Activated CD8-positive, alpha-beta T cell treated with anti-CD3 and anti-CD28 coated beads for 36 hours (primary cell): ENCODE measurements around the gene CDC37. TPM values are rescaled to one million over a fixed set of nuclear protein-coding genes. Genes with fewer than 3 reads are reported as not detected.

Experiments
- ATAC-seq: fragments of 200-7000 bp; cut with Tn5 transposase; one replicate; pipeline ENCODE4 v1.10.0; 2021; ENCODE audit warnings: mild to moderate bottlenecking, moderate library complexity
- CTCF ChIA-PET: fragments of 350-600 bp; sonication (Branson Sonifier 250); formaldehyde crosslinking; loops from one replicate; lab custom pipeline; 2021; ENCODE audit warnings: antibody characterized with exemption; lab: Charles Lee
- POLR2A ChIA-PET: fragments of 350-600 bp; sonication (Branson Sonifier 250); formaldehyde crosslinking; loops from one replicate; lab custom pipeline; 2021; ENCODE audit warnings: antibody characterized with exemption; lab: Charles Lee
- DNase-seq: peaks from one replicate; pipeline ENCODE4 v3.0.0-alpha.2; 2020
- H3K27ac Mint-ChIP-seq: one replicate; pipeline ENCODE4 v1.8.0; 2021; ENCODE audit warnings: mild to moderate bottlenecking, mixed read lengths
- H3K27me3 Mint-ChIP-seq: one replicate; pipeline ENCODE4 v1.8.0; 2021; ENCODE audit warnings: mixed read lengths
- H3K36me3 Mint-ChIP-seq: one replicate; pipeline ENCODE4 v1.8.0; 2021; ENCODE audit warnings: low read depth, mixed read lengths
- H3K4me1 Mint-ChIP-seq: one replicate; pipeline ENCODE4 v1.8.0; 2021; ENCODE audit warnings: low read depth, mixed read lengths
- H3K4me3 Mint-ChIP-seq: one replicate; pipeline ENCODE4 v1.8.0; 2021; ENCODE audit warnings: mild to moderate bottlenecking, moderate library complexity, mixed read lengths
- H3K9me3 Mint-ChIP-seq: one replicate; pipeline ENCODE4 v1.8.0; 2021; ENCODE audit warnings: mixed read lengths
- CTCF ChIP-seq: fragments of 200-600 bp; IDR thresholded peaks from one replicate; pipeline ENCODE4 v1.8.0; 2022; ENCODE audit warnings: antibody characterized with exemption, mild to moderate bottlenecking
- intact Hi-C: fragments of 100-400 bp; cut with micrococcal nuclease; formaldehyde crosslinking; loops from one replicate; pipeline ENCODE4 v1.10.0; 2022
- total RNA-seq, 2 experiments: library from RNA; stranded (reverse); gene quantifications; one replicate each; pipeline ENCODE4 v1.2.3, GENCODE V29; 2021

Gene CDC37
- total RNA-seq, 2 experiments from 2014 or later: 236 to 238 TPM

- Mint-ChIP-seq H3K36me3 (peaks cover 32% of the 10 kb centered on the region), H3K4me1 (peaks cover 6% of the 10 kb centered on the region), H3K27me3 (no peaks in the 10 kb centered on the region), H3K4me3 (no peak overlapping the region), H3K9me3 (no peaks in the 10 kb centered on the region), H3K27ac (no peak overlapping the region)
- DNase-seq (no peak), ATAC-seq (no peak)
- POLR2A ChIA-PET: no interaction called here
- no peak for TF ChIP-seq CTCF
- intact Hi-C loops: no loop called here
- CTCF ChIA-PET: no interaction called here
Observed at GRCh38 chr19:10364644-10365043, 38.7 kb downstream of the CDC37 start.

DNA sequence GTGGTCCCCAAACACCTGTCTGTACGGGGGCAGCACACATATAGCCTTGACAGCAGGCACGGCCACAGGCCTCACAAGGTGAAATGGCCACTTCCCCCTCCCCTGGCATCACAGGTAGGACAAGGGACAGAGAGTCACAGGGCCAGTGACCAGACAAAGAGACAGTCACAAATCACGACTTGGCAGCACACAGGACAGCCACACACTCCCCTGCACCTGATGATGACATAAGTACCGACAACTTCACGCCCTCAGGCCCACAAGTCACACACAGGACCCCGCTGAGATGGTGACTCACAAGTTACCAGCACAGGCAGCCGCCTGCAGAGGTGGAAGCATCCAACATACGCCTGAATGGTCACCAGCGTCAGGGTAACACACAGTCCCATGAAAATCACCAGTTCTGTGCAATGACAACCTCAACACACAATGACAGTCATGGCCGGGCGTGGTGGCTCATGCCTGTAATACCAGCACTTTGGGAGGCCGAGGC is 39.5 kb downstream of the CDC37 start:
- H3K4me3 Mint-ChIP-seq: no peak overlapping the region
- DNase-seq (no peak), ATAC-seq (peak; percentile 21)
- ChIA-PET CTCF (no interaction called here), POLR2A (no interaction called here)
- no peak for TF ChIP-seq CTCF
- H3K9me3 Mint-ChIP-seq: no peaks in the 10 kb centered on the region
- H3K27ac Mint-ChIP-seq: no peak overlapping the region
- peaks cover 4% of the 10 kb centered on the region for H3K4me1 Mint-ChIP-seq
- no peaks in the 10 kb centered on the region for H3K27me3 Mint-ChIP-seq
- intact Hi-C loops: no loop called here
- peaks cover 27% of the 10 kb centered on the region for H3K36me3 Mint-ChIP-seq

- POLR2A ChIA-PET: interaction anchor here (1.3 to 1.5 kb wide), 2 partner anchors 8 to 18 kb away, joined by 3 to 4 read pairs; no protein-coding TSS in a partner anchor
Observed at GRCh38 chr19:10362259-10362658, 41.1 kb downstream of the CDC37 start.

GRCh38 chr19:10361569-10362011 is 41.8 kb downstream of the CDC37 start:
- ChIA-PET CTCF (interaction anchor here (1.0 kb wide), 1 partner anchor 27 kb away, joined by 3 read pairs; no protein-coding TSS in a partner anchor), POLR2A (interaction anchor here (1.0 to 1.5 kb wide), 2 partner anchors 17 to 26 kb away, joined by 3 to 4 read pairs; no protein-coding TSS in a partner anchor)
- Mint-ChIP-seq H3K36me3 (peaks cover 17% of the 10 kb centered on the region), H3K4me1 (no peaks in the 10 kb centered on the region), H3K4me3 (no peak overlapping the region), H3K27me3 (no peaks in the 10 kb centered on the region), H3K27ac (no peak overlapping the region), H3K9me3 (no peaks in the 10 kb centered on the region)
- no peak for DNase-seq
- ATAC-seq: no peak
- intact Hi-C loops: no loop called here
- TF ChIP-seq CTCF: no peak

More at GRCh38 chr19:10362259-10362658, 41.1 kb downstream of the CDC37 start:
- no peak overlapping the region for H3K27ac Mint-ChIP-seq
- CTCF ChIA-PET: no interaction called here
- H3K27me3 Mint-ChIP-seq: no peaks in the 10 kb centered on the region
- intact Hi-C loops: no loop called here
- no peaks in the 10 kb centered on the region for H3K9me3 Mint-ChIP-seq
- TF ChIP-seq CTCF: no peak
- H3K36me3 Mint-ChIP-seq: peaks cover 20% of the 10 kb centered on the region
- no peak for DNase-seq
- no peak for ATAC-seq
- H3K4me1 Mint-ChIP-seq: no peaks in the 10 kb centered on the region
- no peak overlapping the region for H3K4me3 Mint-ChIP-seq

GRCh38 chr19:10356431-10356830 is 46.9 kb downstream of the CDC37 start:
- DNase-seq (no peak), ATAC-seq (no peak)
- Mint-ChIP-seq H3K36me3 (peaks cover 26% of the 10 kb centered on the region), H3K27ac (no peak overlapping the region), H3K4me3 (no peak overlapping the region), H3K9me3 (no peaks in the 10 kb centered on the region), H3K27me3 (no peaks in the 10 kb centered on the region), H3K4me1 (no peaks in the 10 kb centered on the region)
- no peak for TF ChIP-seq CTCF
- ChIA-PET POLR2A (no interaction called here), CTCF (no interaction called here)
- intact Hi-C loops: no loop called here
